Right cardiac atrium (tissue), 5 donors: ENCODE measurements around the gene ROBO1. TPM values are rescaled to one million over a fixed set of nuclear protein-coding genes. Genes with fewer than 3 reads are reported as not detected.
"Not testable (repeated sequence)": the region's sequence is repeated elsewhere in the genome, so short reads cannot be mapped to it uniquely, and the experiment has no call there.

Experiments used
- ATAC-seq, 2 donors: fragments of 200-7000 bp; cut with Tn5 transposase; one replicate each; pipeline versions ENCODE4 v1.8.0 to v1.9.1; 2020; ENCODE audit warnings: moderate library complexity in 2 of 2, mild to moderate bottlenecking in 1 of 2
- DNase-seq, 3 donors: peaks; one replicate each; pipeline ENCODE4 v3.0.0-alpha.2; 2020
- H3K27ac ChIP-seq: one replicate; pipeline ENCODE4 v1.5.1; 2013; ENCODE audit warnings: mild to moderate bottlenecking, low read length, control low read depth, moderate library complexity
- H3K27me3 ChIP-seq: one replicate; pipeline ENCODE4 v1.6.1; 2013; ENCODE audit not compliant: control insufficient read depth, insufficient read depth
- H3K4me1 ChIP-seq: one replicate; pipeline ENCODE4 v1.6.1; 2013; ENCODE audit warnings: low read length; ENCODE audit not compliant: control insufficient read depth, insufficient read depth
- H3K4me3 ChIP-seq: one replicate; pipeline ENCODE4 v1.5.1; 2013; ENCODE audit warnings: low read length, control low read depth
- H3K9me3 ChIP-seq: one replicate; pipeline ENCODE4 v1.6.1; 2013; ENCODE audit warnings: low read length; ENCODE audit not compliant: control insufficient read depth
- WGBS: extraction: QIAGEN DNeasy Blood & Tissue Kit; methylation state at CpG from one replicate; pipeline ENCODE4 v1.1.7; 2013; 5-methylcytosine and 5-hydroxymethylcytosine counted together
- intact Hi-C, 4 donors: fragments of 100-400 bp; cut with DNase I; formaldehyde crosslinking; loops; one replicate each; pipeline versions ENCODE4 v1.11.0 to v1.14.0; 2022 to 2023
- polyA plus RNA-seq: library from polyadenylated mRNA; stranded (reverse); fragments of 200-250 nt; gene quantifications from one replicate; pipeline ENCODE4 v1.2.3, GENCODE V29; 2013
- total RNA-seq, 4 donors: library from RNA; stranded (reverse); fragmentation: NEBNext Ultra II Directional; extraction: Animal tissue kit (Norgen Biotek cat#: 25700); gene quantifications; one replicate each; pipeline ENCODE4 v1.2.1, GENCODE V29; 2021
- donor health status: healthy with polysubstance abuse.
- donor health status: DM: no; HTN: yes; CAD: no.
- donor health status: DM: no; HTN: no; CAD: no.
- donor health status: DM: no; HTN: yes; CAD: no; lungs with severe emphysema.
- donor health status: DM: yes; HTN: yes; CAD: no.

The ROBO1 gene
- total and polyA plus RNA-seq, 5 donors: 5.5 to 16.2 (median 13.5) TPM

- no peak overlapping the region for H3K27ac ChIP-seq
- ATAC-seq (no peak), DNase-seq (no peak)
- no peaks in the 10 kb centered on the region for H3K9me3 ChIP-seq
- no peaks in the 10 kb centered on the region for H3K27me3 ChIP-seq
- 86% methylated on average over 3 of the region's 3 CpGs for WGBS
- H3K4me1 ChIP-seq: no peaks in the 10 kb centered on the region
- intact Hi-C loops: no loop called here
- H3K4me3 ChIP-seq: no peak overlapping the region
These were observed 1033.7 kb downstream of the ROBO1 start for GRCh38 chr3:78734048-78734637.

- WGBS: 89% methylated on average over 1 of the region's 1 CpG
- no peaks in the 10 kb centered on the region for H3K27me3 ChIP-seq
- no peaks in the 10 kb centered on the region for H3K4me1 ChIP-seq
- ATAC-seq (no peak), DNase-seq (no peak)
- intact Hi-C loops: loop anchor here in 1 of 4 donors (2.0 kb wide), 1 partner anchor 18 kb away; no protein-coding TSS in a partner anchor
- no peak overlapping the region for H3K4me3 ChIP-seq
- no peak overlapping the region for H3K27ac ChIP-seq
- no peaks in the 10 kb centered on the region for H3K9me3 ChIP-seq
These were observed 1034.9 kb downstream of the ROBO1 start for GRCh38 chr3:78732893-78733292.

- no peak for ATAC-seq
- DNase-seq: no peak
- H3K27ac ChIP-seq: no peak overlapping the region
- no peaks in the 10 kb centered on the region for H3K9me3 ChIP-seq
- WGBS: 93% methylated on average over 1 of the region's 1 CpG
- no peak overlapping the region for H3K4me3 ChIP-seq
- intact Hi-C loops: loop anchor here in 1 of 4 donors (2.0 kb wide), 1 partner anchor 18 kb away; no protein-coding TSS in a partner anchor
- no peaks in the 10 kb centered on the region for H3K4me1 ChIP-seq
- no peaks in the 10 kb centered on the region for H3K27me3 ChIP-seq
These were observed 1035.3 kb downstream of the ROBO1 start for GRCh38 chr3:78732471-78732870.

GRCh38 chr3:78729946-78730345 is 1037.9 kb downstream of the ROBO1 start:
- Histone ChIP-seq H3K9me3 (no peaks in the 10 kb centered on the region), H3K27ac (no peak overlapping the region), H3K4me1 (no peaks in the 10 kb centered on the region), H3K27me3 (no peaks in the 10 kb centered on the region), H3K4me3 (no peak overlapping the region)
- ATAC-seq (no peak), DNase-seq (no peak)
- WGBS: no CpG with 5 or more reads among the region's 1 CpG
- intact Hi-C loops: no loop called here

GRCh38 chr3:78728406-78729145 is 1039.2 kb downstream of the ROBO1 start:
- 40% methylated on average over 5 of the region's 5 CpGs for WGBS
- no peak overlapping the region for H3K27ac ChIP-seq
- DNase-seq (peak; percentile 77 to 94 (median 86)), ATAC-seq (peak; percentile 83 to 87)
- H3K4me3 ChIP-seq: no peak overlapping the region
- no peaks in the 10 kb centered on the region for H3K9me3 ChIP-seq
- no peaks in the 10 kb centered on the region for H3K27me3 ChIP-seq
- intact Hi-C loops: no loop called here
- no peaks in the 10 kb centered on the region for H3K4me1 ChIP-seq

DNA sequence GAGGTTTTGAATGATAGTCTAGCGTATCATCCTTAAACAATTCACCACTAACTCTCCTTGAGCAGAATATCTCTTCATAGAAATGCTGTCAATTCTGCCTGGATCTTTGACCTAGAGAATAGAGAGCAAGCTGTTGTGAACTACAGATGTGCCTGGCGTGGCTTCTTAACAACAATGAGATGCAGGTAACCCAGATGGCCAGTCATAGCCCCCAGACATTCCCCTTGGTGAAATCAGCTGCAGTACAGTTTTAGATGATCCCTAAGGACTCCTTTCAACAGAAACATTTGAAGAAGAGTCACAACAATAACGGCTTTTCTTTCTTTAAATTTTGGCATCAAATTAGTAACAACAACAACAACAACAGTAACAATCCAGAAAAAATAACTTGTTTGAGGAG is 1041.3 kb downstream of the ROBO1 start:
- intact Hi-C loops: no loop called here
- no peak overlapping the region for H3K27ac ChIP-seq
- no peak for ATAC-seq
- DNase-seq: no peak
- 82% methylated on average over 3 of the region's 3 CpGs for WGBS
- H3K27me3 ChIP-seq: no peaks in the 10 kb centered on the region
- H3K9me3 ChIP-seq: no peaks in the 10 kb centered on the region
- H3K4me3 ChIP-seq: no peak overlapping the region
- H3K4me1 ChIP-seq: no peaks in the 10 kb centered on the region

DNA sequence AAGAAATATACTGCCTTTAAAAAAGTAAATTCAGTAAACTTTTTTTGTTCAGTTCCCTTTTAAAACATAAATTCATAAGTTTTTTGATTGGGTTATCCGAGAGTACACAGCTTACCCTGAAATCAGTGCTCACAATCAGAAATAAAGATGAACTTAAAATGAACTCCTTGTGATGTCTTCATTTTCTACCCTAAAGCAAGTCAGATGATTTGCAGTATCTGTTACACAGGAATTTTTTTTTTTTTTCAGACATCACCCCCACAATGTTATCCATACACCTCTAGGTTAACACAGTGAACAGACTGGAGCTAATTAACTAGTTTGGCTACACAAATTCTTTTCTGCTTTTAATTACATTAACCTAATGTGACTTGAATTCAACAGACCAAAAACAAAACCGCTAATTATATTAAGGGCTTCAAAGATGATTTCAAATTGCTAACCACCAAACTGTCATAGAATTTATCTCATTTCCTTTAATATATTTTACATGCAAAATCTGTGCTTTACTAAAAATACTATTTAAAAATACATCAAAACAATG is 1042.0 kb downstream of the ROBO1 start:
- ATAC-seq: no peak
- Histone ChIP-seq H3K4me3 (no peak overlapping the region), H3K27ac (no peak overlapping the region), H3K4me1 (no peaks in the 10 kb centered on the region), H3K9me3 (no peaks in the 10 kb centered on the region), H3K27me3 (no peaks in the 10 kb centered on the region)
- no peak for DNase-seq
- intact Hi-C loops: no loop called here
- WGBS: 85% methylated on average over 2 of the region's 2 CpGs

DNA sequence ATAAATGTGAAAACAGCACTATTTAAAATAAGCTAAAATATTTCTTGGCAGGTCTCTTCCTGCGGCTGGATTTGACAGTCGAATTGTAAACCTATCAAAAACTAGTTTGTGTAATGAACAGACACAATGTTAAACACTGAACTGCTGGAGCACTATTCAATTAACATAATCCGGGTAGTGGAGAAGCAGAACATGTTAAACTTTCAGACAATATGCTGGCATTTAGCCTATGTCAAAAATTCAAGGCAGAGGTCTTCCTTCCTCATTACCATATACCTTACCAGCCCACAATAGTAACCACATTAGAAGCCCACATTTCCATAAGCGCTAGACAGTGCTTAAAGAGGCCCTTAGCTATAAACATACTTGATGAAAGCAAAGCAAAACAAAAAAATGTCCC is 1042.9 kb downstream of the ROBO1 start:
- ATAC-seq: no peak
- Histone ChIP-seq H3K27ac (no peak overlapping the region), H3K27me3 (no peaks in the 10 kb centered on the region), H3K4me1 (no peaks in the 10 kb centered on the region), H3K9me3 (no peaks in the 10 kb centered on the region), H3K4me3 (no peak overlapping the region)
- WGBS: 60% methylated on average over 4 of the region's 4 CpGs
- no peak for DNase-seq
- intact Hi-C loops: no loop called here

DNA sequence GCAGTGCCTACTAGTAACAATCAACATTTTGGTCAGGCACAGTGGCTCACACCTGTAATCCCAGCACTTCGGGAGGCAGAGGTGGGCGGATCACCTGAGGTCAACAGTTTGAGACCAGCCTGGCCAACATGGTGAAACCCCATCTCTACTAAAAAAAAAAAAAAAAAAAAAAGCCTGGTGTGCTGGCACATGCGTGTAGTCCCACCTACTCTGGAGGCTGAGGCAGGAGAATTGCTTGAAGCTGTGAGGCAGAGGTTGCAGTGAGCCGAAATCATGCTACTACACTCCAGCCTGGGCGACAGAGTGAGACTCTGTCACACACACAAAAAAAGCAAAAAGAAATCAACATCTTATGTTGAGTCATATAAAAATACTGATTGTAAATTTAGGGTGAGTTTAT is 1043.4 kb downstream of the ROBO1 start:
- H3K9me3 ChIP-seq, H3K4me1 ChIP-seq, H3K27ac ChIP-seq, intact Hi-C loops, ATAC-seq, H3K27me3 ChIP-seq, H3K4me3 ChIP-seq, DNase-seq: not testable (repeated sequence)
- WGBS: 88% methylated on average over 5 of the region's 5 CpGs

DNA sequence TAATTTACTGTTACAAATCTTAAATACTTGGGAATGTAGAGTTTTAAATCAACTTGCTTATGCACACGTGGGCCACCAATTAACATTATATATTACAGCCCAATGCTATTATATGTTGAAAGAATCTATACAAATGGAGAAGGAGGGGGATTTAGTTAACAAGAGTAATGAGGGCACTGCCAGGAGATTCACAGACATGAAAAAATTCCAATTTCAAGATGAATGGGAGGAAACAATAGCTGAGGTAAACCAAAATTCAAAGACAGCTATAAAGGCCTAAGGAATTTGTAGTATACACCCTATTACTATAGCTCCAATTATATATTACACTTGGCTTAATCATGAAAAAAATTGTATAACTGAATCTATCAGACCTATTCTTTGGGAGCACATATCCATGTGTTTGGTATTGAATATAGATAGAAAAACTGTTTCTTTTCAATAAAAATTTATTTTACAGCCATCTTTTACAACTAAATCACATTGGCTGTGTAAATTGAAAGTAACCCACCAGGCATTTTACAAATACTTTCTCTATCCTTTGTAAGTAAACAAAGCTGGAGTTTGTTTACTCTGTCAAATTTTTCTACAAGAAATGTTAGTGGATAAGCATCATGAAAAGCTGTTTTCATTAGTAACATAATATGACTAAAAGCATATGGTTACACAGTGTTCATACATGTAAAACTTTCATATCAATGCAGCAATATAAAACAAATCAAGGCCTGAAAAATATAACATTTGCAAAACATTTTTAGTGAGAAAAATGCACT is 1045.8 kb downstream of the ROBO1 start:
- Histone ChIP-seq H3K4me1 (no peaks in the 10 kb centered on the region), H3K27me3 (no peaks in the 10 kb centered on the region), H3K9me3 (no peaks in the 10 kb centered on the region), H3K4me3 (no peak overlapping the region), H3K27ac (no peak overlapping the region)
- intact Hi-C loops: no loop called here
- DNase-seq: no peak
- WGBS: 86% methylated on average over 1 of the region's 1 CpG
- no peak for ATAC-seq

GRCh38 chr3:78718707-78719106 is 1049.1 kb downstream of the ROBO1 start:
- ATAC-seq (no peak), DNase-seq (no peak)
- no peak overlapping the region for H3K27ac ChIP-seq
- intact Hi-C loops: no loop called here
- H3K27me3 ChIP-seq: no peaks in the 10 kb centered on the region
- no peak overlapping the region for H3K4me3 ChIP-seq
- no peaks in the 10 kb centered on the region for H3K9me3 ChIP-seq
- H3K4me1 ChIP-seq: no peaks in the 10 kb centered on the region
